NCI-H524 (cell line): ENCODE measurements around the gene MAN1C1.
"Not testable (repeated sequence)": the region's sequence is repeated elsewhere in the genome, so short reads cannot be mapped to it uniquely, and the experiment has no call there.

Experiments used
- DNase-seq, 2 experiments: peaks; one replicate each; lab custom pipeline; 2025; lab: John Stamatoyannopoulos, UW

The MAN1C1 gene

GRCh38 chr1:25634896-25635295 lies 18.3 kb downstream of the MAN1C1 start:
- DNase-seq: no peak

DNA sequence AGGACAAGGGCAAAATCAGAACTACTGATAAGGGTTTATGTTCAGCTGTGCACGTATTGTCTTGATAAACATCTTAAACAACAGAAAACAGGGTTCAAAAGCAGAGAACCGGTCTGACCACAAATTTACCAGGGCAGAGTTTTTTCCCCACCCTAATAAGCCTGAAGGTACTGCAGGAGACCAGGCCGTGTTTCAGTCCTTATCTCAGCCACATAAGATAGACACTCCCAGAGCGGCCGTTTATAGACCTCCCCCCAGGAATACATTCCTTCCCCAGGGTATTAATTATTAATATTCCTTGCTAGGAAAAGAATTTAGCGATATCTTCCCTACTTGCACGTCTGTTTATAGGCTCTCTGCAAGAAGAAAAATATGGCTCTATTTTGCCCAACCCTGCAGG lies 19.6 kb downstream of the MAN1C1 start:
- not testable (repeated sequence) for DNase-seq

DNA sequence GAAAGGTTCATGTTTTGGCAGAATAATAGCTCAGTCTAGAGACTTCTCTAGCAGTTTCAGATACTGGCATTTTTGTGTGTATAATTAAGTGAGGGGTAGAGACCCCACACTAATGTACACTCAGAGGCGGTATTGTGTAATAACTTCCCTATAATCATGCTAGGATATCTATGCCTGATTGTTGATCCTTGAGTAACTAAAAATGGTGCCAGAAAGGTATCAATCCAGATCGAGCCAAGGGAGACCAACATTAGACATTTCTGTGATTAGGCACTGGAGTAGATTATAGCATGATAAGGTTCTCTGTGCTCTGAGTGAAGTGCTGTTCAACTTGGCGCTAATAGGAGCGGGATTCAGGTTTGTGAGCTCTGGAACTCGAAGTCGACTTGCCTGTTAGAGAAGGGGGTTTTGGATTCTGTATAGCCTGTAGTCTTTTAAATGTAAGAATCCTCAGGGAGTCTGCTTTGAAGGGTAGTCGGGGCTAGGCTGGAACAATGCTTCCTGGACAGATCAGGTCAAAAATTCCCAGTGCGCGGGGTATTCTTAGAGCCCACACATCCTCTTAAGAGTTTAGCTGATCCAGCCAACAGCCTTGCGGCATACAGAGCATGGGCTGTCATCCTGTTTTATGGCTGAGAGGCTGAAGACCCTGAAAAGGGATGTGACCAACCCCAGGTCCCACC lies 24.2 kb downstream of the MAN1C1 start:
- no peak for DNase-seq

- DNase-seq: no peak
These were observed 24.7 kb downstream of the MAN1C1 start for GRCh38 chr1:25641329-25641725.

- DNase-seq: no peak
These were observed 25.5 kb downstream of the MAN1C1 start for GRCh38 chr1:25641931-25642573.

DNA sequence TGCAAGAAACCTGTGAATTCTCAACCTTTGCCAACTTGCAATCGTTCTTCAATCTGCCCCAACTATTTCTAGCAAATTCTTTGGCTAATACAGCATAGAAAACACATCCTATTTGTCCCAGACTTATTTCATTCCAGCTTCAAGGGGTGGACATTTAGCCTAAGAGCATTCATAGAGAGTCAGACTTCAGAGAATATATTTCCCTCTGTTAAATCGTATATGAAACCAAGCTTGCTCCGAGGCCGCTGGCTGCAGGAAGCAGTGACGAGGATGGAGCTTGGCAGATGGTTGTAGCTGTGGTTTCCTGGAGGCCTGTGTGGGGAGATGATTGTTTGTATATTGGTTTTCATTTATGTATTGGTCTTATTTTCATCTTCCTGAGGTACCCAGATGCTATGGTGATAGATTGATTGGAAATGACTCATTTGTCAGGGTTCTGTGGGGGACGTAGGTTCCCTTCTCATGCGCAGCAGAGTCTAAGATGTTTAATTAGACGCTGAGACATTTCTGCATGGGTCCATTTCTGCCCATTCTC lies 26.1 kb downstream of the MAN1C1 start:
- DNase-seq: no peak

- no peak for DNase-seq
These were observed 27.3 kb downstream of the MAN1C1 start for GRCh38 chr1:25643929-25644328.

DNA sequence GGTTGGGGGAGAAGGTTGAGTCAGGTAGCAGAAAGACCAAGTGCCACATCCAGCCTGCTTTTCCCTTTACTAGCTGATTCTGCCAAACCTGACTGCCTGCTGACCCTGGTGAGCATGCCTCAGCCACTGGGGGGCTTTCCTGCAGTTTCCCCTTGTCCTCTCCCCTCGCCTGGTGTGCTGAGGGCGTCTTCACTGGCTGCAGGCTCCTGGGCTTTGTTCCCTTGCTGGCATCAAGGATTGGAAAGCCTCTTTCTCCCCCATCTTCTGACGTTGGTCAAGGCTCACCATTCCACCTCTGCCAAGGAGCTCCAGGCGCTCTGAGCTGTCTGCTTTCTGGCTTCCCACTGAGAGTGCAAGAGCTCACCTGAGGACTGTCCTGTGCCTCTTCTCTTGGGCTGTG lies 28.4 kb downstream of the MAN1C1 start:
- no peak for DNase-seq

GRCh38 chr1:25645637-25646400 lies 29.2 kb downstream of the MAN1C1 start:
- peak in 1 of 2 experiments; percentile 39 for DNase-seq

- no peak for DNase-seq
These were observed 30.5 kb downstream of the MAN1C1 start for GRCh38 chr1:25647106-25647505.

- DNase-seq: no peak
These were observed 31.3 kb downstream of the MAN1C1 start for GRCh38 chr1:25647863-25648262.

DNA sequence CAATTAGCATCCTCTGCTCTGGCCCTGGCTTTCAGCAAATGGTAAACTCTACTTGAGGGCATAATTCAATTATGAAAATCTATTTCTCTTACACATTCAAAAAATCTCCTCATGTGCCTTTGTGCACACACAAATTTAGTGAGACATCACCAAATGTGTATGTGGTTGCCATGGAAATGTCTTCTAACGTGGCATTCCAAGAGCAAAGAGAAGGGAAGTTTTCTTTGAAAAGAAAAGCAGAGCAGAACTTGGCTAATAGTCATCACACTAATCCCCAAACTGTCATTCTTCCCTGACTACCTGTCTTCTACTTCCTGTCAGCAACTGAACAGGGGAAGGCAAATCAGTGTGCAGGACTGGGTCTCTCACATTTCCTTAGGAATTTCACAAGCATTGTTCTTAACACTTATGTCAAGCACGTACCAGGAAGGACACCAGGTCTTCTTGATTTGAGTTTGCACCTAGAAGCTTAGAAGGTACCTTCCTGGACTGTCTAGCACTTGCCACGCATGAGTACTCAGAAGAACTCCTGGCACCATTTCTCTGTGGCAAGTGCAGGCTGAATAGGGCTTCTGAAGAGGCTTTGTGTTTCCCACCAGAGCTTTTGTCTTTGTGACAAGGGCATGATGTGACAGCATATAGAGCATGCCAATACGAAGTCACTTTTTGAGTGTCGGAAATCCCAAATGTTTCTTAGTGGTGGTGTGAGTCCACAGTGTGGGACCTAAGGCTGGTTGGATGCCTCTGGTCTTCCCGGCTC lies 32.3 kb downstream of the MAN1C1 start:
- DNase-seq: no peak

DNA sequence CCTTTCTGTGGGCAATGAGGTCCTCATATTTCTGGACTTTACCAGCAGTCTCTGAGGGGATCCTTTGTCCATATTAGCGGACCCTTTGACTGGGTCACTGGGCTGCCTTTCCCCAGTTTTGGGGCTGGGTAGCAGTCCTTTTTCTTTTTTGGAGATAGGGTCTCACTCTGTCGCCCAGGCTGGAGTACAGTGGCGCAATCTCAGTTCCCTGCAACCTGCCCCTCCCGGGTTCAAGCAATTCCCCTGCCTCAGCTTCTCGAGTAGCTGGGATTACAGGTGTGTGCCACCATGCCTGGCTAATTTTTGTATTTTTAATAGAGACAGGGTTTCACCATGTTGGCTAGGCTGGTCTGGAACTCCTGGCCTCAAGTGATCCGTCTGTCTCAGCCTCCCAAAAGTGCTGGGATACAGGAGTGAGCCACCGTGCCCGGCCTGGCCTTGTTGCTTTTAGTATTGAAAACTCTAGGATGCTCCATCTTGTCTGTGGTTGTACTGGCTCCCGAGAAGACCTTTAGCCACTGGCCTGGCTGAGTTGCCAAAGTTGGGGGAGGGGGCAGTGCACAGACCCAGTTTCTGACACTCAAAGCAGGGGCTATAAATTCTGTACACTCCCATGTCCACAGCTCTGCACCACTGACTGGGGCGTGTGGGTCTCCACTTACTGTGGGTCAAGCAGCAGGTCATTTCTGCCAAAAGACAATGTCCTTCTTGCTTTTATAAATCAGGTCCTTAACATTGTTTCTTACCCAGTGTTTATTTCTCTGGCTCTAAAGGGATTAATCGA lies 33.1 kb downstream of the MAN1C1 start:
- no peak for DNase-seq

GRCh38 chr1:25650289-25650576 lies 33.6 kb downstream of the MAN1C1 start:
- DNase-seq: no peak

GRCh38 chr1:25651036-25651640 lies 34.5 kb downstream of the MAN1C1 start:
- no peak for DNase-seq

DNA sequence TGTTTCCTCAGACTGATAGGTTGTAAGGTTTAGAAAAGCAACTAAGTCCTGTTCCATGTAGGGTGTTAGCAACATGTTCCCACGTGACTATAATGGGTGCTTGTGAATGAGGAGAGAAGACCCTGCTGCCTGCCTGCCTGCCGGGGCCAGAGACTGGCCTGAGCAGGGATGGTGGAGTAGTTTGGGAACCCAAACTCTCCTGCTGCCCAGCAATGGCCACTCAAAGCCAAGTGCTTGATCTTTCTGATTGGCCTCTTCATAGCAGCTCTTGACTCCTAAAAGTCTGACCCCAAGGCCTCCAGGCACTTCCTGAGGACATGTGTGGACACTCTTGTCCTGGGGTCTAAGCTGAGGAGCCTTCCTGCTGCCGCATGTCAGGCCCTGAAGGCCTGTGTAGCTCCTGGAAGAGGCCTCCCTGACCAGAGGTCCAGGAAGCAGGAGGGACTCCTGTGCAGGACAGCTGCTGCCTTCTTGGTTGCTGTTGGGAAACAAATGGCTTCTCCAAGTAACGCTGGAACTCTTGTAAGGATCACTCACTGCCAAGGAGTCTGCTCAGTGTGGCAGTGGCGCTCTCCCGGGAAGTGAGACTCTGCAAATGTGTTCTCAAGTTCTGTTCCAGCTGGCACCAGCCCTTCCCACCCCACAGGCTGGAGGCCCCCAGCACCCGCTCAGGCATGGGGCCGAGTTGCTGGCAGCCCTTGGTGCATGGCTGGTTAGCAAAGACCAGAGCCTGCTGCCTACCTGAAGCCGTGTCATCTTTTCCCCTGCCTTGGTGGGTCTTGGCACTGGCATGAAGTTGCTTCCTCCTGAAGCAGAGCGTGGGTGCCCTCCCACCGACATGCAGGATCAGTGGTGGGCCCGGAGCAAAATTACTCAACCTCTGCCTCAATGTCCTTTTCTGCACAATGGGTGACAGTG lies 35.5 kb downstream of the MAN1C1 start:
- no peak for DNase-seq

GRCh38 chr1:25653558-25653957 lies 37.0 kb downstream of the MAN1C1 start:
- no peak for DNase-seq

DNA sequence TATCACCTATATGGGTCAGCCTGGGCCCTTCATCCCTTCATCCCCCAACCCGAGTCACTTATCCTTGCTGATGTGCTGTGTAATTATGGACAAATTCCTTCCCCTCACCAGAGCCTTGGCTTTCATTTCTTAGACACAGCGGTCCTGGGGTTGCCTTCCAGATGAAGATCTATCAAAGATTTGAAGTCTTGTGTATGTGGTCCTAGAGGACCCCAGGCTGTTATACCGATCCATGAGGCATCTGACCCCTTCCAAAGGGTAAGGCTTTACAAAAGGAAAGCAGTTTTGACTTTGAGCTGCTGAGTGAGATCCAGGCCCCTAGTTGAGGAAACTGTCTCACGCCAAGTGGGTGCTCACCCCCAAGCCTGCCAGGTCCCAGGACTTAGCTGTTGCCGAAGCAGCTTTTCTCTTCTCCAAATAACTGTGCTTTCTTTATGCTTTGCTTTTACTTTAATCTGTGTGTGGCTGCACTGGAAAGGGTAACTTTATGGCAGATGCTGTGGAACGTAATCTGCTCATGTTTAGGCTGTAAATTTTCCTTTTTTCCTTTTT lies 37.6 kb downstream of the MAN1C1 start:
- DNase-seq: no peak

GRCh38 chr1:25657121-25657882 lies 40.7 kb downstream of the MAN1C1 start:
- no peak for DNase-seq
